ENCODE data around the gene SYNGR4.
"Not testable (repeated sequence)": the region's sequence is repeated elsewhere in the genome, so short reads cannot be mapped to it uniquely, and the experiment has no call there.

SYNGR4 gene

DNA sequence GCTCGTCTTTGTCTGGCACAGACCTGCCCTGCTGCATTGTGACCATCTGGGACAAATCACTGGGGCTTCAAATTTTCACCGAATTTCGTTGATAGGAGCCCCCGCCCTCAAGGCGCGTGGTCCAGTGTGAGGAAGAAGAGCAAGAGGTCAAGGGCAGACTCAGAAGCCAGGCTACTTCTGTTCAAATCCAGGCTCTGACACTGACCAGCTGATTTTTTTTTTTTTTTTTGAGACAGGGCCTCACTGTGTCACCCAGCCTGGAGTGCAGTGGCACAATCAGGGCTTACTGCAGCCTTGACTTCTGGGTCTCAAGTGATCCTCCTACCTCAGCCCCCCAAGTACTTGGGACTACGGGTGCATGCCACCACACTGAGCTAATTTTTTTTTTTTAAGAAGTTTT, 7.2 kb downstream of the SYNGR4 start:
- DNase-seq (ENCODE audit: low read depth, low spot score), result no peak

DNA sequence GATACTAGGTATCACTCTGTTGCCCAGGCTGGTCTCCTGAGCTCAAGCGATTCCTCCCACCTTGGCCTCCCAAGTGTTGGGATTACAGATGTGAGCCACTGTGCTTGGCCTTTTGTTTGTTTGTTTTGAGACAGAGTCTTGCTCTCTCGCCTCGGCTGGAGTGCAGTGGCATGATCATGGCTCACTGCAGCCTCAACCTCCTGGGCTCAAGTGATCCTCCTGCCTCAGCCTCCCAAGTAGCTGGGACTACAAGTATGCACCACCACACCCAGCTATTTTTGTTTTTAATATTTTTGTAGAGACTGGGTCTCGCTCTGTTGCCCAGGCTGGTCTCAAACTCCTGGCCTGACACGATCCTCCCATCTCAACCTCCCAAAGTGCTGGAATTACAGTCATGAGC, 7.6 kb downstream of the SYNGR4 start:
- DNase-seq (ENCODE audit: low read depth, low spot score), result not testable (repeated sequence)

DNA sequence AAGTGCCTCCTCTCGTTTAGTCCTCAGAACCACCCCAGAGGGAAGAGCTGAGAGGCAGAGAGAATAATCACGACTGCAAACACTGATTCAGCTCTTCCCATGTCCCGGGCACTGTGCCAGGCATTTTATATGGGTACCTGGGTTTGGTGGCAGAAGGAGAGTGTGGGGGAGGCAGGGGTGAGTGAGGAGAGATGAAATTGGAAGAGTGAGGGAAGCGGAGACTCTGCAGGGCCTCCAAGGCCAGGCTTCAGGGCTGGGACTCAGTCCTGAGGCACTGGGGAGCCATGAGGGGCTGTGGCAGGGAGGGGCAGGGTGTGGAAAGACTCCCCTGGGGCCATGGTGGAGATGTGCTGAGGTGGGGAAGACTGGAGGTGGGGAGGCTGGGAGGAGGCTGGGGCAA, 8.7 kb downstream of the SYNGR4 start:
- DNase-seq (ENCODE audit: low read depth, low spot score), result no peak

DNA sequence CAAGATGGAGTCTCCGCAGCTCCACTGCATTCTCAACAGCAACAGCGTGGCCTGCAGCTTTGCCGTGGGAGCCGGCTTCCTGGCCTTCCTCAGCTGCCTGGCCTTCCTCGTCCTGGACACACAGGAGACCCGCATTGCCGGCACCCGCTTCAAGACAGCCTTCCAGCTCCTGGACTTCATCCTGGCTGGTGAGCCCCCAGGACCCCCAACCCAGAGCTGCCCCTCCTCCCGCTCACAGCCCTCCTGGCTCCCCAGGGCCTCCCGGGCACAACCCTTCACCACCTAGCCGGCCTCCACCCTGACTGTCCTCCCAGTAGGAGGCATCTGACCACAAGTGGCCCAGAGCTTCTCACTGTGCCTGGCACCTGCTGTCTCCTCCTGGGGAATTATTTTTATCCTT, 9.4 kb downstream of the SYNGR4 start:
- DNase-seq (ENCODE audit: low read depth, low spot score), result no peak

DNA sequence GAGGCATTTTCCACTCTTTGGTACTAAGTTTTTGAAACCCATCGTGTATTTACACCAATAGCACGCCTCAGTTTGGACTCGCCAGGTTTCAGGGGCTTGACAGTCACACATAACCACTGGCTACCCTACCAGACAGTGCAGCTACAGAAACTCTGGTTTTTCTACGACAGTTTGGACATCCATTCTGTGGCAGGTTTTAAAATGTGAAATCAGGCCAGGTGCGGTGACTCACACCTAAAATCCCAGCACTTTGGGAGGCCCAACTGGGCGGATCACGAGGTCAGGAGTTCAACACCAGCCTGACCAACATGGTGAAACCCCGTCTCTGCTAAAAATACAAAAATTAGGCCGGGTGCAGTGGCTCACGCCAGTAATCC, 14.0 kb downstream of the SYNGR4 start:
- DNase-seq (ENCODE audit: low read depth, low spot score), result no peak

DNA sequence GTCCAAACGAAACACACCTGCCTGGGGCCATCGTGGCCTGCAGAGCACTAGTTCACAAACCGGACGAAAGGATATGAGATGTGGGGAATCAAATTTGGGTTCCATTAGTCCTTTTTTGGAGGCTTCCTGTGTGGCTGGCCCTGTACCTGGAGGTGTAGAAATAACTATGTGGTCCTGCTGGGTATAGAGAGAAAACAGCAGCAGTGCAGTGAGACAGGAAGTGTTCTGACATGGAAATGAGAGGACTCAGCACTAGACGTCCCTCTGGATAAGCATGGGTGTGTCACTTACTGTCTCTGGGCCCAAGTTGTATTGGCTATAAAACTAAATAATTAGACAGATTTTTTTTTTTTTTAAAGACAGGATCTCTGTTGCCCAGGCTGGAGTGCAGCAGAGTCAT, 14.9 kb downstream of the SYNGR4 start:
- DNase-seq (ENCODE audit: low read depth, low spot score), result no peak

DNA sequence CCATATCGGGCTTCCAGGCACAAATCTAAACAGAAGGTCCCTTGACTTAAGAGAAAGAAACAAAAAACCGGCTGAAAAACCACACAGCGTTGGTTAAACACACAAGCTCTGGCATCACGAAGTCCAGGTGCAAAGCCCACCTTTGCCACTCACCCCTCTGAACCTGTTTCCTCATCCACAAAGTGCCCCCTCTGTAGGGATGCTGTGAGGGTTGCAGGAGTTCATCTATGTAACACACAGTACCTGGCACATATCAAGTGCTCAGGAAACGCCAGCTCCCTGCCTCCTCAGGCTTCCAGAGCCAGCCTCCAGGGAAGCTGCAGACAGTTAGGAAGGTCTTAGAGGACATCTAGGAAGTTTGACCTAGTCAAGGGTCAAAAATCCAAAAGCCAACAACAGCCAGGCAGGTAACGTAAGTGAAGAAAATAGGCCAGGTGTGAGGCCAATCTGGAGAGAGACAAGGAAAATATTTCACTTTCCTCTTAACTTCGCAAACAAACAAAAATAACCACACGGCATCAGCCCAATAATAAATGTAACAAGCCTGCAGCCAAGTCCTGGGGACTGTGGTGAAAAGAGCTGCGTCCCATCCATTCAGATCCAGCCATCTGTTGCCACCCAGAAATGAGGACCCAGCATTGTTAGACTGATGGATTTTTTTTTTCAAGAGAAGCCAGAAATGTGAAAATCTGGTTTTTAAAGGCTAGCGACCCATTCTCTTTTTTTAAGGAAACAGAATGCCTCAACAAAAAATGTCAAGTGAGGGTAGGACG, 17.2 kb downstream of the SYNGR4 start:
- DNase-seq (ENCODE audit: low read depth, low spot score), result no peak

DNA sequence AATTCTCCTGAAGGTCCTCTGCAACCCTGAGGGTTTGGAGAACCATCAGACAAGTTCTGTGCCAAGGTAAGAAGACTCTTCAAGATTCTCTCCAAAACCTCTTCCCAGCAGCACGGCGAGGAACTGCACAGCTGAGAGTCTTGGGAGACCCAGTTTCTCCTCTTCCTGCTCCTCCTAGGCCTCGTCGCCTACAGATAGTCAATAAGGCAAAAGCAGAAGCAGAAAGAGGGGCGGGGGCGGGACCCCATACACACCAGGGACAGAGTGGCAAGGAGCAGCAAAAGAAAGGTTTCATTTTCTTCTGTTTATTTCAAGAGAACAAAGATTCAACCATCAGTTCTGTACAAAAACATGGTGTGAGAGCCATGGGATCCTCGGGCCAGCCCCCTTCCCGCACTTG, 18.1 kb downstream of the SYNGR4 start:
- no peak for DNase-seq (ENCODE audit: low read depth, low spot score)

DNA sequence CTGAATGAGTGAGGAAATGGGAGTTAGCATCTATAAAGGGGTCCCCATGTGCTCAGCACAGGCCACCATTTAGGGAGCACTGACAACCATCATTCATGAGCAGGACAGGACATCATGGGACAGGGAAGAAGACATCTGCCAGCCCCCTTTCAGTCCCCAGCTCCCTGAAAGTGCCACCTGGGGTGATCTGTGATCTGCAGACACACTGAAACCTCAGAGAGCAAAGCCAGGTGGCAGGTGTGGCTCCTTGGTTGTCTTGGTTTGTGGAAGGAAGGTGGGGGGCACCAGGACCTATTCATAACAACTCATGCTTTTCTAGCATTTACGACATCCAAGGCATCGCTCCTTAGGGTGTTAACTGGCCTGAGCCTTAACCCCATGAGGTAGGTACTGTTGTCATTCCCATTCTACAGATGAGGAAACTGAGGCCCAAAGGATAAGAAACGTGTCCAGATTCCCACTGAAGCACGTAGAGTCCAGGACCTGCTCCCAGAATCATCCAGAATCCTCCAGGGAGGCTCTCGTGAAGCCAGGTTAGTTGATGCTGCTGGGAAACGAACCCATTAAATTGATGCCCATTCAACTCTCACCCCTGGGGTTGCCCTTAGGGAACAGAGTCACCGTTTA, 21.4 kb downstream of the SYNGR4 start:
- no peak for DNase-seq (ENCODE audit: low read depth, low spot score)

DNA sequence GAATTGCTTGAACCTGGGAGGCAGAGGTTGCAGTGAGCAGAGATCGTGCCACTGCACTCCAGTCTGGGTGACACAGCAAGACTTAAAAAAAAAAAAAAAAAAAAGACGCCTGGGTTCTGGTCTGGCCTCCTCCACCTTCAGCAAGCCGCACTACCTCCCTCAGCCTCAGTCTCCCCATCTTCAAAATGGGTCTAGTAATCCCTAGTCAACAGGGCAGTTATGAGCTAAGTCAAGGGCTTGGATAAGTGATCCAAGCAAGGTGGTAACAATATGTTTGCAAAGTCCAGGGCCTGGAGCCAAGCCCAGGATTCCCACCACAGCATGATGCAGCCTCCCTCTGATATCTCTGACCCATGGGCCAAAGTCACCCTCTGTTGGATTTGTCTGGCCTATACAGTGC, 22.8 kb downstream of the SYNGR4 start:
- no peak for DNase-seq (ENCODE audit: low read depth, low spot score)

DNA sequence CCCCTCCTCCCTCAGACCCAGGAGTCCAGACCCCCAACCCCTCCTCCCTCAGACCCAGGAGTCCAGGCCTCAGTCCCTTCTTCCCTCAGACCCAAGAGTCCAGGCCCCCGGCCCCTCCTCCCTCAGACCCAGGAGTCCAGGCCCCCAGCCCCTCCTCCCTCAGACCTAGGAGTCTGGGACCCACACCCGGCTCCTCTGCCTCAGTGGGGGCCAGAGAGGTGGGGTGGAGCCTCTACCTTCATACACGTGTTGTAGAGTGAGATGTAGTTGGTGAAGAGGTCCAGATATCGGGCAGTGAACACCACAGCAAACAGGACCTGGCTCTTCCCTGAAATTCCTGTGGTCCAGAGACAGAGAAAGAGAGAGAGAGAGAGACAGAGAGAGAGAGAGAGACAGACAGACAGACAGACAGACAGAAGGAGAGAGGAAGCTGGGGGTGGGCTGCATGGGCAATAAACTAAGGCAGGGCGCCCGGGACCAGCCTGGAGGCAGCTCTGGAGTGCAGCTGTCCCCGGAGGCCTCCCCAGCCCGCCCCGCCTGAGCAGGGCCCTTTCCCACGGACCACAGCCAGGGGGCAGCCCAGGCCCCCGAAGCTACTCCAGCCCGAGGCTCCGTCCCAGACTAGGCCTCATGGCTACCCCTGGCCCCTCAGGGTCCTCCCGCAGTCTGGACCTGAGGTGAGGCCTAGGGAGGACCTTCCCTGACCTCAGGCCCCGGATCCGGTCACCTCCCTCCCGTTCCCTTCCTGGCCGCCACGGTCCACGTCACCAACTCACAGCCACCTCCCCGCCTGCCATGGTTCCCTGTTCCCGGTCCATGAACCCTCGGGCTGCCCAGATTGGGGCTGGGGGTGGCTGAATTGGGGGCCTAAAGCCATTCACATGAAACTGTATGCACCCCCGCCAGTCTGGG, 26.3 kb downstream of the SYNGR4 start:
- peak; percentile 24 for DNase-seq (ENCODE audit: low read depth, low spot score)

DNA sequence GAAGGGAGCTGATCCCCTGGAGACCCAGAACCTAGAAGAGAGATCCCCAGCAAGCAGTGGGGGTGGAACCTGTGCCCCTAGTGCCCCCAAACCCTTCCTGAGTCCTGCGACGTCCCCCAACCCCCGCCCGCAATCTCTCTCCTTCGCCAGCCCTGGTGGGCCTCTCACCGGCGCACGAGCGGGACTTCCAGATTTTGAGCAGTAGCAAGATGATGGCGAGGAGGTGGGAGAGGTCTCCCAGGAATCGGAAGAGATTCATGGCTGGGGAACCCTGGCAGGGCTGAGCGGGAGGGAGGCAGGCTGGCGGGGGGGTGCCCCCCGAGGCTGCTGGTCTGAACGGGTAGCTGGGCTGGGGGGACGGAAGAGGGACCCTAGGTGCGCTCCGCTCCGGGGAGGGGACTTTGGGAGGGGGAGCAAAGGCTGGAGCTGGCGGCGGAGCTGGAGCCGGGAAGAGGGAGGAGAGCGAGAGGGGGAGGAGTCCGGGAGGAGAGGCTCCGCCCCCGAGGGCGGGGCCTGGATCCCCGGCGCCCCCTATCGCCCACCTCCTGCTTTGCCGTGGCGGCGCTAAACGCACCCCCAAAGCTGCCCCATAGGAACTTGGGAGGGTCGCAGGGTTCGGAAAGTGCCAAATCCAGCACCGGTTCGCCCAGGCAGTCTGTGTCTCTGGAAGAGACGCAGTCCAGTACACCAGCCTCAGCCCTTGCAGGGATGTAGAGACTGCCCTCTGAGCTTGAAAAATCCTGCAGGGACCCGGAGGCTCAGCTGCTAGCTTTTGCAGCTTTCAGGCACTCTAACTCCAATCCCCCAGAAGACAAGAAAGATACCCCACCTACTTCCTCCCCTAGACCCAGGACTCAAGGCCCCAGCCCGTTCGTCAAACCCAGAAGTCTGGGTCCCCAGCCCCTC, 27.2 kb downstream of the SYNGR4 start, which contains the start of gene KDELR1:
KDELR1 (minus strand) TSS at position 452 of the 906 bp plus-strand sequence; CDS start at position 259, 193 bp downstream.
- DNase-seq (ENCODE audit: low read depth, low spot score), result peak; percentile 34

DNA sequence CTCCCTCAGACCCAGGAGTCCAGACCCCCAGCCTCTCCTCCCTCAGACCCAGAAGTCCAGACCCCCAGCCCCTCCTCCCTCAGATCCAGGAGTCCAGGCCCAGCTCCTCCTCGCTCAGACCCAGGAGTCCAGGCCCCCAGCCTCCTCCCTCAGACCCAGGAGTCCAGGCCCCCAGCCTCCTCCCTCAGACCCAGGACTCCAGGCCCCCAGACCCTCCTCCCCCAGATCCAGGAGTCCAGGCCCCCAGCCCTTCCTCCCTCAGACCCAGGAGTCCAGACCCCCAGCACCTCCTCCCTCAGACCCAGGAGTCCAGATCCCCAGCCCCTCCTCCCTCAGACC, 27.8 kb downstream of the SYNGR4 start:
- not testable (repeated sequence) for DNase-seq (ENCODE audit: low read depth, low spot score)

DNA sequence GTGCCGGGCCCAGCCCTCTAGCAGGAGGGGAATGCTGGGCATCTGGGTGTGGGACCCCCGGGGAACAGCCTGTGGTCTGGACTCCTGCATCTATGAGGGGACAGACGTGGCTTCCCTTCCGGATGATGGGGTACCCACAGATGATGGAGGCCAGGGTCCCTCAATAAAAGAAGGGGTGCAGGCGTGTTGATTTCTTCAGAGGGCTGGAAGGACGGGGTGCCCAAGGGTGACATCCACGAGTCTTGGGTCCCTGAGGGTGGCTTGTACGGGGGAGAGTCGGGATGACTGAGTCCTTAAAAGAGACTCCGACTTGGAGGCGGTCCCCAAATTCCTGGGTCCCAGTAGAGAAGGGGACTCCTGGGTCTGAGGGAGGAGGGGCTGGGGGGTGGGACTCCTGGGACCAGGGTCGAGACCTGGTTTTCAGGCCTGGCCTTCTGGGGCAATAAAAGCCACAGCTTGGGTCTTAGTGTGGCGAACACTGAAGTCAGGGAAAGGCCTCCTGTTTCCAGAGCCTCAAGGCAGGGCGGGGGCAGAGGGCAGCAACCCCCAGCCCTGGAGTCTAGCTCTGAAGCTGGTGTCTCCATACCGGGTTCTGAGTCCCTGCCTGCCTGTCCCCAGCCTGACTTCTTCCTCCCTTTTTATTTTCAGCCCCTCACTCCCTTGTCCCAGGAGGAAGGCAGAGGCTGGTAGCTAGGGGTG, 28.8 kb downstream of the SYNGR4 start:
- no peak for DNase-seq (ENCODE audit: low read depth, low spot score)

DNA sequence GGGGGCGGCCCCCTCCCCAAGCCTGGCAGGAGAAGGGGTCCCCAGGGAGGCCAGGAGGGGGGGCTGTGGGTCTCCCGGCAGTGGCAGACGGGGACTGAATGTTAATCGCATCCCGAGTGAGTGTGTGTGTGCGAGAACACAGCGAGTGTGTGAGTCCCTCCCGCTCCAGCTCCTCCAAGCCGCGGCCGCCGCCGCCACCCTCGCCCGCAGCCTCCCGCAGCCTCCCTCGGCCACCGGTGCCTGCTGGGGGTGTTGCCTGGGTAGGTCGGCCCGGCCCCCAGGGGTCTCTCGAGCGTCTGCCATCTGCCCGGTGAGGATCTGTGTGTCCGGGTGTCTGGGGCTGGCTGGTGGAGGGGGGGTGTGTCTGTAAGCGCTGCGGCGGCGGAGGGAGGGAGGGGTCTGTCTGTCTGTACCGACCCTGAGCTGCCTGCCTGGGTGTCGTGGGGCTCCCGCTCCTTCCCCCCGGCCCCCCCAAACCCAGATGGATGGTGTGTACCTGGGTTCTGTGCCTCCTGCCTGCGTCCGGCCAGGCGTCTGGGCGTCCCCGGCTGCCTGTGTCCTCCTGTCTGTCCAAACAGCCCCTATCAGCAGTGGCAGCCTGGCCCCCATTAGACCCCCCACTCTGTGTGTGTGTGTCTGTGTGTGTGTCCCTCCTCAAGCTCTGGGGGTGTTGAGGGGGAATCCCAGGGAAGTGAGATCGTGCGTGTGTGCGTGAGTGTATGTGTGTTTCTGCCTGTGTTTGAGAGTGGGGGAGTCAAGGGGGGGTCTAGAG, 29.6 kb downstream of the SYNGR4 start, which contains the start of gene GRIN2D:
GRIN2D (plus strand) TSS at position 110 of the 772 bp plus-strand sequence. CDS start 4,725 bp downstream, outside the sequence.
- no peak for DNase-seq (ENCODE audit: low read depth, low spot score)

DNA sequence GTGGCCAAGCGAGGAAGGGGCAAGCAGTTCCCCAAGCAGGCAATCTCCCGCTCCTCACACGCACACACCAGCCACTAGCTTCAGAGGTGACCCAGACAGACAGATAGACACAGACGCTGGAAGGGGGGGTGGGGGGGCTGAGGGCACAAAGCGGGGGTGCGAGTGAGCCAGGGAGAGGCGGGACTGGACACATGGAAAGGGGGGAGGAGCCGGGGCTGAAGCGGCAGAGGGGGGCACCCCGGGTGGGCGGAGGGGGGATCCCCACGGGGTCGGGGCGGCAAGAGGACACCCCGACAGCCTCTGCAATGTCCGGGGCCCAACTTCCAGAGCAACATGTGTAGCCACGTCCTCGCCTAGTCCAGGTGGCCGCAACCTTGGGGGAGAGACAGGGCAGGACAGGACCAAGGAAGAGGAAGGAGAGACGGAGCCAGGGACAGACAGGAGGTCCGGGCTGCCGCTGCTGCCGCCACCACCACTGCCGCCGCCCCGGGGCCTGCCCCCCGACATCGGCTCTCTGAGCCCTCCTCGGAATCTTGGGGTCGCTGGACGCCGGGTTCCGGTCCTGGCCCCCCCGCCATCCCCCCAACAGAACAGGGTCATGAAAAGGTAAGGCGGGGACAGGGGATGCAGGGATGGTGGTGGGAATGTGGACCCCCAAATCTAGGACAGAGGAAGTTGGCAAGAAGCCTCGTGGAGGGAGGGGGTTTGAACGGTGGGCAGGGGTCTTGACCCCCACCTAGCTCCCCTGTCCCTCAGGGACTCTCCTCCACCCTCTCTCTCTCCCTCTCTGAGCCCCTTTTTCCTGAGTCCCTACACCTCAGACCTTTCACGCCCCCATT, 30.4 kb downstream of the SYNGR4 start:
- no peak for DNase-seq (ENCODE audit: low read depth, low spot score)

DNA sequence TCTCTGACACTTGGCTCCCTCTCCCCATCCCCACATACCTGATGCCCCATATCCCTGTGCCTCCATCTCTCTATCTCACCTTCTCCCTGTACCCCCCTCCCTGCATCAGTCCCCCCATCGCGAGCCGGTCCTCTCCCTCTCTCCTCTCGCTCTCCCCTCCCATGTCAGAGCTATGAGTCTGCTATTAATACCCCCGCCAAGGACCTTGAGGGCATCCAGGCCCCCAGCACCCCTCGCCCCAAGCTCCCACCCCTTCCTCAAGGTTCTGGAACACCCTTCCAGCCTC, 30.9 kb downstream of the SYNGR4 start:
- DNase-seq (ENCODE audit: low read depth, low spot score), result no peak

DNA sequence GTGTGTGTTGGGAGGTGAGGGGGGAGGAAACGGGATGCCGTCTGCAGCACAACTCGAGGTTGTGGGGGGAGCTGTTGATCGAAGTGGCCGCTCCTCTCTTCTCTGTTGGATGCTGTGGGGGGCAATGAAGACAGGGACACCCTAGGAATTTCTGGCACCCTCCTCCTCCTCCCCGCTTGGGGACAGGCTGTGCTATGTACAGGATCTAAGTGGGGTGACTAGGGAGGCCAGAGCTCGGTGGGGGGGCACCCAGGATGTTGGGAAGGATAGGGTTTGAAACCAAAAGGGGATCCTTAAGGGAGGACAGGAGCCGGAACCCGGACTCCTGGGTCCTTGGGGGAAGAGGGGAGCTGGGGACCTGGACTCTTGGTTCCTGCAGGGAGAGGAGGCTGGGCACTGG, 31.3 kb downstream of the SYNGR4 start:
- no peak for DNase-seq (ENCODE audit: low read depth, low spot score)
